Measurements from ENCODE around the gene NCAPD3.
"Not testable (repeated sequence)": the region's sequence is repeated elsewhere in the genome, so short reads cannot be mapped to it uniquely, and the experiment has no call there.

NCAPD3 gene

DNA sequence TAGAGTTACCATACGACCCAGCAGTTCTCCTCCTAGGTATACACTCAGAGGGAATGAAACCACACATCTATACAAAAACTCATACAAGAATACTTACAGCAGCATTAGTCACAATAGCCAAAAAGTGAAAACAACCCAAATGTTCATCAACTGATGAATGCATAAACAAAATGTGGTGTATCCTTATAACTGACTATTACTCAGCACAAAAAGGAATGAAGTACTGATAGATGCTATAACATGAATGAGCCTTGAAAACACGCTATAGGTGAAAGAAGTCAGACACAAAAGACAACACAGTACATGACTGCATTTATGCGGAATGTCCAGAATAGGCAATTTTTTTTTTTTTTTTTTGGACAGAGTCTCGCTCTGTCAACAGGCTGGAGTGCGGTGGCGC is 23.1 kb downstream of the NCAPD3 start:
- no peaks in the 10 kb centered on the region for H4K20me1 ChIP-seq (ENCODE audit: control insufficient read depth, insufficient read depth, low read depth, low read length)
- no peak overlapping the region for H3K27ac ChIP-seq (ENCODE audit: low read depth, low read length)
- no peaks in the 10 kb centered on the region for H3K9me3 ChIP-seq (ENCODE audit: control insufficient read depth, insufficient read depth, low read length)
- H3K27me3 ChIP-seq (ENCODE audit: control insufficient read depth, low read length): no peaks in the 10 kb centered on the region
- no peaks in the 10 kb centered on the region for H3K9me2 ChIP-seq (replicated peaks; ENCODE audit: control insufficient read depth, low read length)
- no peak overlapping the region for H3K4me2 ChIP-seq (ENCODE audit: low read length)
- no peaks in the 10 kb centered on the region for H3F3A ChIP-seq (ENCODE audit: control insufficient read depth, insufficient read depth)
- no peak for TF ChIP-seq EZH2phosphoT487 (IDR thresholded peaks at IDR 0.05; ENCODE audit: borderline replicate concordance, low read length)
- TF ChIP-seq, protein P1, sequence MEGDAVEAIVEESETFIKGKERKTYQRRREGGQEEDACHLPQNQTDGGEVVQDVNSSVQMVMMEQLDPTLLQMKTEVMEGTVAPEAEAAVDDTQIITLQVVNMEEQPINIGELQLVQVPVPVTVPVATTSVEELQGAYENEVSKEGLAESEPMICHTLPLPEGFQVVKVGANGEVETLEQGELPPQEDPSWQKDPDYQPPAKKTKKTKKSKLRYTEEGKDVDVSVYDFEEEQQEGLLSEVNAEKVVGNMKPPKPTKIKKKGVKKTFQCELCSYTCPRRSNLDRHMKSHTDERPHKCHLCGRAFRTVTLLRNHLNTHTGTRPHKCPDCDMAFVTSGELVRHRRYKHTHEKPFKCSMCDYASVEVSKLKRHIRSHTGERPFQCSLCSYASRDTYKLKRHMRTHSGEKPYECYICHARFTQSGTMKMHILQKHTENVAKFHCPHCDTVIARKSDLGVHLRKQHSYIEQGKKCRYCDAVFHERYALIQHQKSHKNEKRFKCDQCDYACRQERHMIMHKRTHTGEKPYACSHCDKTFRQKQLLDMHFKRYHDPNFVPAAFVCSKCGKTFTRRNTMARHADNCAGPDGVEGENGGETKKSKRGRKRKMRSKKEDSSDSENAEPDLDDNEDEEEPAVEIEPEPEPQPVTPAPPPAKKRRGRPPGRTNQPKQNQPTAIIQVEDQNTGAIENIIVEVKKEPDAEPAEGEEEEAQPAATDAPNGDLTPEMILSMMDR (IDR thresholded peaks at IDR 0.05; ENCODE audit: low read depth, low read length, poor library complexity, severe bottlenecking): no peak
- no peaks in the 10 kb centered on the region for H3K4me1 ChIP-seq (ENCODE audit: control insufficient read depth, low read length)
- peaks cover 90% of the 10 kb centered on the region for H3K36me3 ChIP-seq (ENCODE audit: control insufficient read depth, low read length)
- H3K79me2 ChIP-seq (ENCODE audit: control insufficient read depth, low read length): peaks cover 3% of the 10 kb centered on the region; the same call in 1 of the 2 replicates
- H3K4me3 ChIP-seq (ENCODE audit: low read length): no peak overlapping the region

DNA sequence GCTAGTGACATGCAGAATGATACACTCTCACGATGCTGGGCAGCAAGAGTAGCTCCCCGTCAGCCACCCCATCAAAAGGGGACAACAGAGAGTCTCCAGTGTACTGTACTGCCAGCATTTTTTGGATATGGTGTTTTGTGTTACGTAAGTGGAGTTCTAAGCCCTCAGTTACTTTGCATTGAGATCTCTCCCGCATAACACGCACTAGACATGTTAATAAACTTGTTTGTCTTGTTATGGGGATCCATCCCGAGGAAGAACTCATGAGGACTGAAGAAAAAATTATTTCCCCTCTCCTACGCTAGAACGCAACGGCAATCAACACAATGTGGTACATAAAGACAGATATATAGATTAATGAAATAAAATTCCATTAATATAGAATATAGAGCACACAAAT is 24.2 kb downstream of the NCAPD3 start:
- Histone ChIP-seq H4K20me1 (ENCODE audit: control insufficient read depth, insufficient read depth, low read depth, low read length) (no peaks in the 10 kb centered on the region), H3K9me3 (ENCODE audit: control insufficient read depth, insufficient read depth, low read length) (no peaks in the 10 kb centered on the region), H3K27ac (ENCODE audit: low read depth, low read length) (no peak overlapping the region), H3K9me2 (replicated peaks; ENCODE audit: control insufficient read depth, low read length) (no peaks in the 10 kb centered on the region), H3K36me3 (ENCODE audit: control insufficient read depth, low read length) (peaks cover 88% of the 10 kb centered on the region), H3K4me2 (ENCODE audit: low read length) (no peak overlapping the region), H3F3A (ENCODE audit: control insufficient read depth, insufficient read depth) (no peaks in the 10 kb centered on the region), H3K79me2 (ENCODE audit: control insufficient read depth, low read length) (peaks cover 3% of the 10 kb centered on the region; the same call in 1 of the 2 replicates), H3K4me1 (ENCODE audit: control insufficient read depth, low read length) (no peaks in the 10 kb centered on the region), H3K4me3 (ENCODE audit: low read length) (no peak overlapping the region), H3K27me3 (ENCODE audit: control insufficient read depth, low read length) (no peaks in the 10 kb centered on the region)
- TF ChIP-seq EZH2phosphoT487 (IDR thresholded peaks at IDR 0.05; ENCODE audit: borderline replicate concordance, low read length): no peak
- TF ChIP-seq, protein P1 (IDR thresholded peaks at IDR 0.05; ENCODE audit: low read depth, low read length, poor library complexity, severe bottlenecking): no peak

DNA sequence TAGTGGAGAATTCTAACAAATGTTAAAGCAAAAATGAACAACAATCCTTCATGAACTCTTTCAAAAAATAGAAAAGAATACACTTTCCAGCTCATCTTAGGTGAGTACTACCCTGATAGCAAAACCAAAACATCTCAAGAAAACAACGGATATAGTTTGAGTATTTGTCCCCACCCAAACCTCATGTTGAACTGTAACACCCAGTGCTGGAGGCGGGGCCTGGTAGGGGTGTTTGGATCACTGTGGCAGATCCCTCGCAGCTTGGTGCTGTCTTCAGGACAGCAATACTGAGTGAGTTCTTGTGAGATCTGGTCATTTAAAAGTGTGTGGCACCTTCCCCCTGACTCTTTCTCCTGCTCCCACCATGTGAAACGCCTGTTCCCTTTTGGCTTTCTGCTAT is 27.0 kb downstream of the NCAPD3 start:
- no peaks in the 10 kb centered on the region for H3K9me2 ChIP-seq (replicated peaks; ENCODE audit: control insufficient read depth, low read length)
- no peak overlapping the region for H3K4me3 ChIP-seq (ENCODE audit: low read length)
- no peak overlapping the region for H3K27ac ChIP-seq (ENCODE audit: low read depth, low read length)
- no peaks in the 10 kb centered on the region for H3K4me1 ChIP-seq (ENCODE audit: control insufficient read depth, low read length)
- H4K20me1 ChIP-seq (ENCODE audit: control insufficient read depth, insufficient read depth, low read depth, low read length): no peaks in the 10 kb centered on the region
- peaks cover 87% of the 10 kb centered on the region for H3K36me3 ChIP-seq (ENCODE audit: control insufficient read depth, low read length)
- H3F3A ChIP-seq (ENCODE audit: control insufficient read depth, insufficient read depth): no peaks in the 10 kb centered on the region
- no peak for TF ChIP-seq EZH2phosphoT487 (IDR thresholded peaks at IDR 0.05; ENCODE audit: borderline replicate concordance, low read length)
- TF ChIP-seq, protein P1 (IDR thresholded peaks at IDR 0.05; ENCODE audit: low read depth, low read length, poor library complexity, severe bottlenecking): no peak
- H3K4me2 ChIP-seq (ENCODE audit: low read length): no peak overlapping the region
- H3K79me2 ChIP-seq (ENCODE audit: control insufficient read depth, low read length): peaks cover 3% of the 10 kb centered on the region; the same call in 1 of the 2 replicates
- H3K9me3 ChIP-seq (ENCODE audit: control insufficient read depth, insufficient read depth, low read length): no peaks in the 10 kb centered on the region
- no peaks in the 10 kb centered on the region for H3K27me3 ChIP-seq (ENCODE audit: control insufficient read depth, low read length)

DNA sequence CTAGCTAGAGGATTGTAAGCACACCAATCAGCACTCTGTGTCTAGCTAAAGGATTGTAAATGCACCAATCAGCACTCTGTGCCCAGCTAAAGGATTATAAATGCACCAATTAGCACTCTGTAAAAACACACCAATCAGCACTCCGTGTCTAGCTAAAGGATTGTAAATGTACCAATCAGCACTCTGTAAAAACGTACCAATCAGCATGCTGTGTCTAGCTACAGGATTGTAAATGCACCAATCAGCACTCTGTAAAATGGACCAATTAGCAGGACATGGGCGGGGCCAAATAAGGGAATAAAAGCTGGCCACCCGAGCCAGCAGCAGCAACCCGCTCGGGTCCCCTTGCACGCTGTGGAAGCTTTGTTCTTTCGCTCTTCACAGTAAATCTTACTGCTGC is 35.7 kb downstream of the NCAPD3 start:
- not testable (repeated sequence) for H3K4me1 ChIP-seq (ENCODE audit: control insufficient read depth, low read length); H3K4me3 ChIP-seq (ENCODE audit: low read length); H3F3A ChIP-seq (ENCODE audit: control insufficient read depth, insufficient read depth); H3K4me2 ChIP-seq (ENCODE audit: low read length); H4K20me1 ChIP-seq (ENCODE audit: control insufficient read depth, insufficient read depth, low read depth, low read length); H3K9me2 ChIP-seq (replicated peaks; ENCODE audit: control insufficient read depth, low read length); H3K27me3 ChIP-seq (ENCODE audit: control insufficient read depth, low read length); H3K27ac ChIP-seq (ENCODE audit: low read depth, low read length); H3K9me3 ChIP-seq (ENCODE audit: control insufficient read depth, insufficient read depth, low read length); H3K79me2 ChIP-seq (ENCODE audit: control insufficient read depth, low read length)
- H3K36me3 ChIP-seq (ENCODE audit: control insufficient read depth, low read length): peaks cover 93% of the 10 kb centered on the region

Data from DOHH2 (cell line).